Hypothalamus (tissue), 51 donors: Measurements from ENCODE around the gene PRTN3.
A peak's percentile ranks its signal among the peaks of the same experiment; 100 is the strongest.
"Not testable (repeated sequence)": the region's sequence is repeated elsewhere in the genome, so short reads cannot be mapped to it uniquely, and the experiment has no call there.

Source experiments
- DNase-seq, 51 donors: peaks; one replicate each; lab custom pipeline; 2025; lab: John Stamatoyannopoulos, UW

Gene PRTN3

DNA sequence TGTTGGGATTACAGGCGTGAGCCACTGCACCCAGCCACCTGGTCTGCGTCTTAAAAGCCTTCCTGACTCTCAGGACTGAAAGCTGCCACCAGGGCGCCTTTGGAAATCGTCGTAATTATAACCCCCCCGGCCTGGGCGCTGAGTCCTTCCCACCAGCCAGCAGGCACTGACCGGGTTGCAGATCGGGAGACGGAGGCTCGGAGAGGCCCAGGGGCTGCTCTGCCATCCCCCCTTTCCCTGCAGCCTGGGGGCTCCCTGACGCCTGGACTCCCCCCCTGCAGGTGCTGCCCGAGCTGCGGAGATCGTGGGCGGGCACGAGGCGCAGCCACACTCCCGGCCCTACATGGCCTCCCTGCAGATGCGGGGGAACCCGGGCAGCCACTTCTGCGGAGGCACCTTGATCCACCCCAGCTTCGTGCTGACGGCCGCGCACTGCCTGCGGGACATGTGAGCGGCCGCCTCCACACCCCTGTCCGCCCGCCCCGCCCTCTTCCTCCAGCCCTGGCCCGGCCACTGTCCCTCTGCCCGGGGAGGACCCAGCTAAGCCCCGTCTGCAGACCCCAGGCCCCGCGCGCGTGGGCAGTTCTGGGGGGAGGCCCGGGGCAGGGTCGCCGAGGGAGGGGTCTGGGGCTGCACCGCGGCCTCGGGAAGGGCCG is 2.5 kb downstream of the PRTN3 start:
- no peak for DNase-seq

DNA sequence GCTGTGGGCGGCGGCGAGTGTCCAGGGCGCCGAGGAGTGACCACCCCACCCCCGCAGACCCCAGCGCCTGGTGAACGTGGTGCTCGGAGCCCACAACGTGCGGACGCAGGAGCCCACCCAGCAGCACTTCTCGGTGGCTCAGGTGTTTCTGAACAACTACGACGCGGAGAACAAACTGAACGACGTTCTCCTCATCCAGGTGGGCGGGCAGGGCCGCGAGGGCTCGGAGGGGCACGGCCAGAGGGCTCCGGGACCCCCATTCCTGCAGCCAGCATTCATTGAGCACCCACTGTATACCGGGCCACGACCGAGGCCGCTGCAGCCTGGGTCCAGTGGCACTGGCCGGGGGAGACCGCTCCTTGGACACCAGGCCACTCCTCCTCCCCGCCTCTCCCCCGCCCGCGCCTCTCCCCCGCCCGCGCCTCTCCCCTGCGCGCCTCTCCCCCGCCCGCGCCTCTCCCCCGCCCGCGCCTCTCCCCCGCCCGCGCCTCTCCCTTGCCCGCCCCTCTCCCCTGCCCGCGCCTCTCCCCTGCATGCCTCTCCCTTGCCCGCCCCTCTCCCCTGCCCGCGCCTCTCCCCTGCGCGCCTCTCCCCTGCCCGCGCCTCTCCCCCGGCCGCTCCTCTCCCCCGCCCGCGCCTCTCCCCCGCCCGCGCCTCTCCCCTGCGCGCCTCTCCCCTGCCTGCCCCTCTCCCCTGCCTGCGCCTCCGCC is 3.2 kb downstream of the PRTN3 start:
- DNase-seq: no peak

DNA sequence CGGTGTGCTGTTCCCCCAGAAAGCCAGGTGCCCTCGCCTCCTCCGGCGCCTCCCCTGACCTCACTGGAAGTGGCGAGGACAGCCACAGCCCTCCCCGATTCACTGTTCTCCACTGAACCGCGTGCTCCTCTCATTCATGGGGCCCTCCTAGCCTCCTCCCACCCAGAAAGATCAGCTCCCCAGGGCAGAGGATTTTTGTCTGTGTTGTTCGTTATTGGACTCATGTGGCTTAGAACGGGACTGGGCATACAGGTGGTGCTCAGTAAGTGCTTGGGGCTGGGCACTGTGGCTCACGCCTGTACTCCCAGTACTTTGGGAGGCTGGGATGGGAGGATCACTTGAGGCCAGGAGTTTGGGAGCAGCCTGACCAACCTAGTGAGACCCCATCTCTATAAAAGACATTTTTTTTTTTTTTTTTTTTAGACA is 3.8 kb downstream of the PRTN3 start:
- no peak for DNase-seq

DNA sequence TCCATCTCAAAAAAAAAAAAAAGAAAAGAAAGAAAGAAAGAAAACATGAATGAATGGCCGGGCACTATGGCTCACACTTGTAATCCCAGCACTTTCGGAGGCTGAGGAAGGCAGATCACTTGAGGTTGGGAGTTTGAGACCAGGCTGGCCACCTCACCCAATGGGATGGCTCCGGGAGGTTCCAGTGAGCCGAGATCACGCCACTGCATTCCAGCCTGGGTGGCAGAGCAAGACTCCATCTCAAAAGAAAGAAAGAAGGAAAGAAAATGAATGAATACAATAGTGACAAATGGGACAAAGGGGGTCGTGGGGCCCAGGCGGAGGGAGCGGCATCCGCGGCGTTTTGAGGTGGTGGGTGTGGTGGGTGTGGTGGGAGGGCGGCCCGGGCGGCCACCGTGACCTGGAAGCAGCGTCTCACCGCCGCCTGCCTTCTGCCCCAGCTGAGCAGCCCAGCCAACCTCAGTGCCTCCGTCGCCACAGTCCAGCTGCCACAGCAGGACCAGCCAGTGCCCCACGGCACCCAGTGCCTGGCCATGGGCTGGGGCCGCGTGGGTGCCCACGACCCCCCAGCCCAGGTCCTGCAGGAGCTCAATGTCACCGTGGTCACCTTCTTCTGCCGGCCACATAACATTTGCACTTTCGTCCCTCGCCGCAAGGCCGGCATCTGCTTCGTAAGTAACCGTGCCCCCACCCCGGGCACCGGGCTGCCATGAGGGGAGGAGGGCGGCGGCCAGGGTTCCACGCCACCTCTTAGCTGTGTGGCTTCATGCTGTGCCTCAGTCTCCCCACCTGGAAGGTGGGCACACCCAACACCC is 5.1 kb downstream of the PRTN3 start:
- DNase-seq: no peak

DNA sequence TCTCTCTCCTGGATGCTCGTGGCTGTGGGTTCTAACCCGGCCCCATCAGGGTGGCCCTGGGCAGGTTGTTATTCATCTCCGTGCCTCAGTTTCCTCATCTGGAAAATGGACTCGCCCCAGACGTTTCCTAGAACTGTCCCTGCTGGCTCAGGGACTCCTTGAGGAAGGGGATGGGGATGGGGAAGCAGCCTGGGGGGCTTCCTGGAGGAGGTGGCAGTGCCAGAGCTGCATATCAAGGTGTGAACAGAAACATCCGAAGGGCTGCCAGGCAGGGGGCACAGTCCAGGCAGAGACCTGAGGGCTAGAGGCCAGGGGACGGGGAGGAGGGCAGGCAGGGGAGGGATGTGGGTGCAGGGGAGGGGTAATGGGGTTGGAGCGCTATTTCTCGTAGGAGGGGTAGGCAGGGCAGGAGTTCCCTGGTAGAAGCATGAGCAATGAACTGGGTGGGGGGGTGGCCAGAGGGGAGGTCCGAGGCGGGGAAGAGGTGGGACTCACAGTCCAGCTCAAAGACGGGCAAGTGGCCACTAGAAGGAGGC is 7.7 kb downstream of the PRTN3 start:
- DNase-seq: no peak

DNA sequence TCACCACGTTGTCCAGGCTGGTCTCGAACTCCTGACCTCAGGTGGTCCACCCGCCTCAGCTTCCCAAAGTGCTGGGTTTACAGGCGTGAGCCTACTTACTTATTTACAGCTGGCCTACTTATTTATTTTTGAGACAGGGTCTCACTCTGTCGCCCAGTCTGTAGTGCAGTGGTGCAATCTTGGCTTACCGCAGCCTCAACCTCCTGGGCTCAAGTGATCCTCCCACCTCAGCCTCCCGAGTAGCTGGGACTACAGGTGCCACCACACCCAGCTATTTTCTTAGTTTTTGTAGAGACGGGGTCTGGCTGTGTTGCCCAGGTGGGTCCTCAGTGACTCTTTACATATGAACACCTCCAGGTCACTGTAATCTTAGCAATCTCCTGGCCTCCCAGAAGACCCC is 8.4 kb downstream of the PRTN3 start:
- DNase-seq: not testable (repeated sequence)

DNA sequence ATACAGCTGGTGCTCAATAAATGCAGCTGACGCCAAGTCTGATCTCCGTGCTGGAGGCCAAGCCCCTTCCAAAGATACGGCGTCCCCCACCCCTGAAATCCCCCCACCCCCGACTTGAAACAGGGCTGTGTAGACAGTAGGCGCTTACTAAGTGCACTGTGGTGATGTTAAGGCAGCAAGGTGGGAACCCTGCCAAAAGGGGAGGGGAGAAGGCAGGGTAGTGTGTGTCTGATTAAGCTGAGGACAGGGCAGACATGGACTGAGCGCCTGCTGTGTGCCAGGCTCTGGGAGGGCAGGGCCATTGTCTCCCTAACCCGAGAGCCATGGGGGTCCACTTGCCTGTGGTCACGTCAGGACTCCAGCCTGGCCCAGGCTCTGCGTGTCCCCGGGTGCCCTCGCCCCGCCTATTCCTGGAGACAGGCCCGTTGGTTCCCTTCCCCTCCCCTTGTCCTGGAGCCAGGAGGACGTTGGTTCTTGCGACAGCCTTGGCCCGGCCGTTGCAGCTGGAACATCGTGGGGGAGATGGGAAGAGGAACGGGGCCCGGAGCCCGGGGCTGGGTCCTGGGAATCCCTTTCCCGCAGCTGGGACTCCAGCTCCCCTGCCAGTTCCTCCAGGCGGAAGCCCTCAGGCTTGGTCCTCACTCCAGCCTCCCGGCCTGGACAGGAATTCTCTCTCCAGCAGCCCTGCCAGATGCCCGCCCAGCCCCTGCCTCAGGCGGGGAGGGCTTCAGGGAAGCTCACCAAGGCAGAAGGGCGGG is 9.6 kb downstream of the PRTN3 start:
- DNase-seq: peak in 28 of 51 donors; percentile 13 to 82 (median 44)

DNA sequence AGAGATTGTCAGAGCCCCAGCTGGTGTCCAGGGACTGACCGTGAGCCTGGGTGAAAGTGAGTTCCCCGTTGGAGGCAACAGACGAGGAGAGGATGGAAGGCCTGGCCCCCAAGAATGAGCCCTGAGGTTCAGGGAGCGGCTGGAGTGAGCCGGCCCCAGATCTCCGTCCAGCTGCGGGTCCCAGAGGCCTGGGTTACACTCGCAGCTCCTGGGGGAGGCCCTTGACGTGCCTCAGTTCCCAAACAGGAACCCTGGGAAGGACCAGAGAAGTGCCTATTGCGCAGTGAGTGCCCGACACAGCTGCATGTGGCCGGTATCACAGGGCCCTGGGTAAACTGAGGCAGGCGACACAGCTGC is 10.2 kb downstream of the PRTN3 start:
- no peak for DNase-seq

DNA sequence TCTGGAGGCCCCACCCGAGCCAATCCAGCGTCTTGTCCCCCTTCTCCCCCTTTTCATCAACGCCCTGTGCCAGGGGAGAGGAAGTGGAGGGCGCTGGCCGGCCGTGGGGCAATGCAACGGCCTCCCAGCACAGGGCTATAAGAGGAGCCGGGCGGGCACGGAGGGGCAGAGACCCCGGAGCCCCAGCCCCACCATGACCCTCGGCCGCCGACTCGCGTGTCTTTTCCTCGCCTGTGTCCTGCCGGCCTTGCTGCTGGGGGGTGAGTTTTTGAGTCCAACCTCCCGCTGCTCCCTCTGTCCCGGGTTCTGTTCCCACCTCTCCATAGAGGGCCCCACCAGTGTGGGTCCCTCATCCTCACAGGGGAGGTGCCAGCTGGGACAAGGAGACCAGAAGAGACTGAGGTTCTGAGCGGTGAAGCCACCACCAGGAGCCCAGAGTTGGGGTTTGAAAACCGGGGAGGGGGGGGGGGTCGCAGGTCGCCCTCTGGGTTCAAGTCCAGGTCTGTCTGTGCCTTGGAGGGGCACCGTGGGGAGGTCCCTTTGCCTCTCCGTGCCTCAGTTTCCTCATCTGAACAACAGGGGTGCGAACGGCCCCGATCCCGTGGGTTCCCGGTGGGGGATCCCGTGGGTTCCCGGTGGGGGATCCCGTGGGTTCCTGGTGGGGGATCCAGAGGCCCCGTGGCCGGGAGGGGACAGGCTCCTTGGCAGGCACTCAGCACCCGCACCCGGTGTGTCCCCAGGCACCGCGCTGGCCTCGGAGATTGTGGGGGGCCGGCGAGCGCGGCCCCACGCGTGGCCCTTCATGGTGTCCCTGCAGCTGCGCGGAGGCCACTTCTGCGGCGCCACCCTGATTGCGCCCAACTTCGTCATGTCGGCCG is 11.6 kb downstream of the PRTN3 start, which contains the start of gene ELANE:
Gene ELANE, plus strand, starts transcription at position 168 of the 878 bp plus-strand sequence. Its CDS starts 26 bp downstream, at position 194.
- no peak for DNase-seq

DNA sequence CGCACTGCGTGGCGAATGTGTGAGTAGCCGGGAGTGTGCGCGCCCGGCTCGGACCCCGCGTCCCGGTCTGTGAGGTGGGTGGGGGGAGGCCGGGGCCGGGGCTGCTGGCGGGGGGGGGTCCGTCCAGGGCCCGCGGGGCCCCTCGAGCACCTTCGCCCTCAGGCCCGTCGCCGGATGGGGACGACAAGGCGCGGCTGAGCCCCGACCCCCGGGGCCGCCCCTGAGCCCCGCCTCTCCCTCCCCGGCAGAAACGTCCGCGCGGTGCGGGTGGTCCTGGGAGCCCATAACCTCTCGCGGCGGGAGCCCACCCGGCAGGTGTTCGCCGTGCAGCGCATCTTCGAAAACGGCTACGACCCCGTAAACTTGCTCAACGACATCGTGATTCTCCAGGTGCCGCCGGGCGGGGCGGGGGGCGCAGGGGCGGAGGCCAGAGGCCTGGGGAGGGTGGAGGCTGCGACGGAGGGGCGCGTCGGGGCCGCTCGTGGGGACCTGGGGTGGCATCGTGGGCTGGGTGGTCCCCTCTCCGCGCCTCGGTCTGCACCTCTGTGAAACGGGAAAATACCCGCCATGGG is 12.3 kb downstream of the PRTN3 start:
- DNase-seq: no peak

DNA sequence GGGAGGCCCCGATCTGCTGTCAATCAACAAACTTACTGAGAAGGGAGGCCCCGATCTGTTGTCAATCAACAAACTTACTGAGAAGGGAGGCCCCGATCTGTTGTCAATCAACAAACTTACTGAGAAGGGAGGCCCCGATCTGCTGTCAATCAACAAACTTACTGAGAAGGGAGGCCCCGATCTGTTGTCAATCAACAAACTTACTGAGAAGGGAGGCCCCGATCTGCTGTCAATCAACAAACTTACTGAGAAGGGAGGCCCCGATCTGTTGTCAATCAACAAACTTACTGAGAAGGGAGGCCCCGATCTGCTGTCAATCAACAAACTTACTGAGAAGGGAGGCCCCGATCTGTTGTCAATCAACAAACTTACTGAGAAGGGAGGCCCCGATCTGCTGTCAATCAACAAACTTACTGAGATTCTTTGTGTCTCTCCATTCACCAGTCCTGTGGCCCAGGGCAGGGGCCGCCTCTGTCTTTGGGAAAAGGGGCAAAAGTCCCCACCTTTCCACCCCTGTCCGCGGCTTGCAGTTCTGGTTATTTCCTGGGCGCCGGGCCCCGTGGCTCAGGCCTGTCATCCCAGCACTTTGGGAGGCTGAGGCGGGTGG is 12.9 kb downstream of the PRTN3 start:
- DNase-seq: not testable (repeated sequence)

DNA sequence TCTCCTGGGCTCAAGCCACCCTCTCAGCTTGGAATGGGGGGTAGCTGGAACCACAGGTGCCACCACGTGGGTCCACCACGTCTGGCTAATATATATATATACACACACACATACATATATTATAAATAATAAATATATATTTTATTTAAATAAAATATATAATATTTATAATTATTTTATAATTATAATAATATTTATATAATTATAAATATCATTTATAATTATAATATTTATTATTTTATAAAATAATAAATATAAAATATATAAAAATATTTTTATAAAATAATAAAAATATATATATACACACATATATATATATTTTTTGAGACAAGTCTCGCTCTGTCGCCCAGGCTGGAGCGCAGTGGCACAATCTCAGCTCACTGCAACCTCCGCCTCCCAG is 13.8 kb downstream of the PRTN3 start:
- DNase-seq: no peak

DNA sequence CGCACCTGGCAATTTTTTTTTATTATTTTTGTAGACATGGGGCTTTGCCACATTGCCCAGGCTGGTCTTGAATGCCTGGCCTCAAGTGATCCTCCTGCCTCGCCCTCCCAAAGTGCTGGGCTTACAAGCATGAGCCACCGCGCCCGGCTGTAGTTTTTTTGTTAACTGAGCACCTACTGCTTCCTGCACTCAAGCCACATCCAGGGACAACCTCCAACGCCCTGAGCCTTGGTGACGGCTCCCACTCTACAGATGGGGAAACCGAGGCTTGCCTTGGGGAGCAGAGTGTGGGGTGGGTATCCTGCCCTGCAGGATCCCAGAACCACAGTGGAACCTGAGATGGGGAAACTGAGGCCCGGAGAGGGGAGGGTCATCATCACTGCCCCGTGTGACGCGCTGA is 14.3 kb downstream of the PRTN3 start:
- DNase-seq: no peak

DNA sequence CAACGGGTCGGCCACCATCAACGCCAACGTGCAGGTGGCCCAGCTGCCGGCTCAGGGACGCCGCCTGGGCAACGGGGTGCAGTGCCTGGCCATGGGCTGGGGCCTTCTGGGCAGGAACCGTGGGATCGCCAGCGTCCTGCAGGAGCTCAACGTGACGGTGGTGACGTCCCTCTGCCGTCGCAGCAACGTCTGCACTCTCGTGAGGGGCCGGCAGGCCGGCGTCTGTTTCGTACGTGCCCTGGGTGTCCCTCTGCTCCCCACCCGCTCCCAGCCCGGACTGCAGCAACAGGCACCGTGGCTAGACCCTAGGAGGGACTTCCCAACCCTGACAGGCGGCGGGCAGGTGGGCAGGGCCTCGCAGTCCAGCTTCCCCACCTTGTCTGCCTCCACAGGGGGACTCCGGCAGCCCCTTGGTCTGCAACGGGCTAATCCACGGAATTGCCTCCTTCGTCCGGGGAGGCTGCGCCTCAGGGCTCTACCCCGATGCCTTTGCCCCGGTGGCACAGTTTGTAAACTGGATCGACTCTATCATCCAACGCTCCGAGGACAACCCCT is 14.8 kb downstream of the PRTN3 start:
- DNase-seq: no peak

DNA sequence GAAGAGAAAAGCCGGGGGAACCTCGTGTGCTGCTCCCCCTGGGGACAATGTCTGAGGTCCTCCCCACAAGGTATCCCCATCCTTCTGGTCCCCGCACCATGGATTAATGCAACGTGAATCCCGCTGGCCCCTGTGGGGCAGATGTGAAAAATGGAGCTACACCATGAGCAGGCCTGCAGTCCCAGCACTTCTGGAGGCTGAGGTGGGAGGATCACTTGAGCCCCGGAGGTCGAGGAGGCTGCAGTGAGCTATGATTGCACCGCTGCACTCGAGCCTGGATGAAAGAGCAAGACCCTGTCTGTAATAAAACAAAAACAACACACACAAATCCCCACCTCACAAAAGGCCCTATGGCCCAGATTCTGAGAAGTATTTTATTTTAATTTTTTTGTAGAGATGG is 17.5 kb downstream of the PRTN3 start:
- no peak for DNase-seq

DNA sequence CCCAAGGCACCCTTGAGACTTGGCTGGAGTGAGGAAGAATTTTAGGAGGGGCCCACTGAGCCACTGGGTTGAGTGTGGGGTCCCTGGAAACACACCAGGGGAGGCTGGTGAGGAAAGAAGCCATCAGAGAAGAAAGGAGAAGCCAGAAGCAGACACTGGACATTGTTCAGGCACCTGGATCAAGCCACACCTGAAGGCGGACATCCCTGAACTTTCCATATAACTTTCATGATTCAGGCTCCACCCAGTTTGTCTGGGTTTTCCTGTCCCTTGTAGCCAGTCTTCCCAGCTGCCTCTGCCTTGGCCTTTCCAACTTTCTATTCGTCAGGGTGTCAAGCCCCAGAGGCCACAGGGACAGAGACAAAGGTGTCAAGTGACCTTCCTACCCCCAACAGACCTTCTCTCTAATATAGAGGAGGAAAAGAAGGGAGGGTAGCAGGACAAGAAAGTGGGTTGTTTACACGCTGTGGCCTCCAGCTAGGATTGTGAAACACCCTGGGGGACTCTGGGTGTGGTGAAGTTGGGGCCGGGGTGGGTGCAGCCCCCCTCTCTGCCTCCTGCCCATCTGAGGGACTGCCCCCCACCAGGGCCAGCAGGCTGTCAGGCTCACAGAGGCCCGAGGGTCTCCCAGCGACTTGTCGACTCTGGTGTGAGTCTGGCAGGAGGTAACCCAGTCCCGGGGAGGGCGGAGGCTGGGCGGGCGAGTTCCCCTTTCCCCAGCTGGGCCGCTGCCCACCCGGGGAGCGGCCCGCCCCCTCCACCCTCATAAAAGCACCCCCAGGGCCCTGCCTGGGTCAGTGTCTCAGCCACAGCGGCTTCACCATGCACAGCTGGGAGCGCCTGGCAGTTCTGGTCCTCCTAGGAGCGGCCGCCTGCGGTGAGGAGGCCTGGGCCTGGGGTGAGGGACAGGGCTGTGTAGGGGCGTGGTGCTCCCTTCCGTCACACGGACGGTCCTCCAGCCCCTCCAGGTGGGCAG is 18.4 kb downstream of the PRTN3 start, which contains the start of gene CFD:
Gene CFD, plus strand, starts transcription at position 797 of the 976 bp plus-strand sequence. Its CDS starts 26 bp downstream, at position 823.
- peak in 5 of 51 donors; percentile 22 to 33 (median 29) for DNase-seq

DNA sequence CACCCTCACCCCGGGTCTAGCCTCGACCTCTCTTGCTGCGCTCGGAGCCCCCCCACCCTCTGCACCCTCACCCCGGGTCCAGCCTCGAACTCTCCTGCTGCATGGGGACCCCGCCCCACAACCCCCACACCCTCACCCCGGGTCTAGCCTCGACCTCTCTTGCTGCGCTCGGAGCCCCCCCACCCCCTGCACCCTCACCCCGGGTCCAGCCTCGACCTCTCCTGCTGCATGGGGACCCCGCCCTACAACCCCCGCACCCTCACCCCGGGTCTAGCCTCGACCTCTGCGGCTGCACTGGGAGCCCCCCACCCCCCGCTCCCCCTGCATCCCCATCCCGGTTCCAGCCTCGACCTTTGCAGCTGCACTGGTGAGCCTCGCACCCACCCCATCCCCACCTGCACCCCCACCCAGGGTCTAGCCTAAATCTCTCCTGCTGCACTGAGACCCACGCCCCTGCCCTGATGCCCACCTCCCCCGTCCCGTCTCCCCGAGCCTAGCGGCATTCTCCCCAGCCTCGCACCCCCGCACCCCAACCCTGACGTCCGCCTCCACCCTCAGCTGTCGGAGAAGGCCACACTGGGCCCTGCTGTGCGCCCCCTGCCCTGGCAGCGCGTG is 20.4 kb downstream of the PRTN3 start:
- no peak for DNase-seq
